ENCODE data around the gene PAX8.
"Not testable (repeated sequence)": the region's sequence is repeated elsewhere in the genome, so short reads cannot be mapped to it uniquely, and the experiment has no call there.

Gene PAX8

DNA sequence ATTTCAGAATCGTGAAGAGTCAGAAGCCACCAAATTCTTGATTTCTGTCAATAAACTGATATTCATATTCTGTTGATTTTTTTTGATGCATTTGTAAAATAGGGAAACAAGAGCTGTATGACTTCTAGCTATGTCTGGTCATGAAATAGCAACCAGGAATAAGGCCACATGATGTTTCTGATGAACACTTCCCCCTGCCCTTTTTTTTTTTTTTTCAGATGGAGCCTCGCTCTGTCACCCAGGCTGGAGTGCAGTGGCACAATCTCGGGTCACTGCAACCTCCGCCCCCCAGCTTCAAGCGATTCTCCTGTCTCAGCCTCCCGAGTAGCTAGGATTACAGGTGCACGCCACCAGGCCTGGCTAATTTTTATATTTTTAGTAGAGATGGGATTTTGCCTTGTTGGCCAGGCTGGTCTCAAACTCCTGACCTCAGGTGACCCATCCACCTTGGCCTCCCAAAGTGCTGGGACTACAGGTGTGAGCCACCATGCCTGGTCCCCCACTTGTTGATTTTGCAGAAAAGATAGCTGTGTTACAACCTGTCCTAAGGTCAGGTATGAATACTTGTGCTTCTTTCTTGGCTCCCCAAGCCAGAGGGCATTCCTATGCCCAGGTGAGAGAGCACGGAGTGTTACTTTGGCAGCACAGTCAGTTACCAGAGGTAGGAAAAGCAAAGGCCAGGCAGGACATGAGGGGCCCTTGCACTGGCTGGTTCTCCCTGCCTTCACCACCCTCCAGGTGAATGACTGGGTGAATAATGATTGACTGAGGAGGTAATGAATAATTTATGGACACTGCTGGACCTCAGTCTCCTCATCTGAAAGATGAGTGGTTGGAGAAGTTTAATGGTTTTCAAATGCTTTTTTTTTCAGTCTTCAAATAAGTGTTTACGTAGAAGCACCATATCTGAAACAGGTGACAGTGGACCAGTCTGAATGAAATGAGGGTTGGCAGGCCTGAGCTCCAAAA, 39.6 kb downstream of the PAX8 start:
- H3K4me1 Mint-ChIP-seq, result peaks cover 20% of the 10 kb centered on the region
- no peak overlapping the region for H3K27ac Mint-ChIP-seq
- H3K27me3 Mint-ChIP-seq, result no peaks in the 10 kb centered on the region
- no peaks in the 10 kb centered on the region for H3K9me3 Mint-ChIP-seq
- no peak for ATAC-seq
- H3K4me3 Mint-ChIP-seq, result no peak overlapping the region
- peaks cover 12% of the 10 kb centered on the region for H3K36me3 Mint-ChIP-seq

DNA sequence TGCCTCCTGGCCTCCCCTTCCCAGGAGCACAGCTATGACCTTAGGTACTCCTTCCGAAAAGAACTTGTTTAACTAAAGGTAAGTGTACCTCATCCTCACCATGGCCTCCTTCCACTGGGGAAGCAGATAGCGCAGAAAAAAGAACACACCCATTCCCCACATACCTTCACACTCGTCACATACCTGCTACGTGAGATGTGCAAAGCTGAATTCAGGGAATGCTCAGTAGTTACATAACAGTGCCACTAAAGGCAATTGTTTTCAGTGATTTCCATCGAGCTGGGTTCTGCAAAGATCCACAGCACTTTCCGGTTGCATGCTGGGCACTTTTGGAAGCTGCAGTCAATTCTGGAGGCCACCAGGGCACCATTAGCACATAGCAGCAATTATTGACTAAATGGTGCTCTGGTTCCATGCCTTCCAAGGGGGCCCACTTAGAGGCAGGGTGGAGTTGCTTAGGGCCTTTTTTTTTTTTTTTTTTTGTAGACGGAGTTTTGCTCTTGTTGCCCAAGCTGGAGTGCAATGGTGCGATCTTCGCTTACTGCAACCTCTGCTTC, 41.0 kb downstream of the PAX8 start:
- no peak overlapping the region for H3K27ac Mint-ChIP-seq
- H3K36me3 Mint-ChIP-seq, result peaks cover 7% of the 10 kb centered on the region
- H3K9me3 Mint-ChIP-seq, result no peaks in the 10 kb centered on the region
- H3K4me3 Mint-ChIP-seq, result no peak overlapping the region
- H3K27me3 Mint-ChIP-seq, result no peaks in the 10 kb centered on the region
- H3K4me1 Mint-ChIP-seq, result peaks cover 20% of the 10 kb centered on the region
- no peak for ATAC-seq

DNA sequence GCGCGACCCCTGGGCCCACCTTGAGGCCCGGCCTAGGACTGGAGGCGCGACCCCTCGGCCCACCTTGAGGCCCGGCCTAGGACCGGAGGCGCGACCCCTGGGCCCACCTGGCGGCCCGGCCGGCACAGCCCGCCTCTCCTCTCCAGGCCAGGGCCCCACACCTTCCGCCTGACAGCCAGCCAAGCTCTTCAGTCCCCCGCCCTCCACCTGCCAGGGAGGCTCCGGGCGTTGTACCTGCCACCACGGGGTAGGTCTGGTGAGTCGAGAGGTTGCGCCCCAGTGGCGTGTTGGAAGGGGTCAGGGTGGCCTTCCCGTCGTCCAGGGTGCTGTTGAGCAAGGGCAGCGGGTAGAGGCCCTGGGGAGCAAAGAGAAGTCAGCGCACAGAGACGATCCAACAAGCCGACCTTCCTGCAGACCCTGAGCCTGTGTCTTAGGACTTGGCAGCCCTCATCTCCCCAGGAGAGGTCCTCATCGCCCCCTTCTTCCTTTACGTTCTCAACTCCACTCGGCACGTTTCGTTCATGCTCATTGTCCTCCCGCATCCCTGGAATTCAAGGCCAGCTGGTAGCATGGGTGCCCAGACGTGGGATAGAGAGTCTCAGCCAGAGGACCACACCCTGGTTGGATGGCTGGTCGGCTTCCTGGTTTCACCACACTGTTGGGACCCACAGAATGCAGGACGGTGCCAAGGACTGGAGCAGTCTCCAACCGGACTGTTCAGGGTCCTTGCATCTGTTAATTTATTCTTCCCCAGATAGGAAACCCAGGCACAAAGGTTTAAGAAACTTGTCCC, 42.2 kb downstream of the PAX8 start:
- Mint-ChIP-seq H3K27ac (peak overlapping the region; percentile 77), H3K9me3 (no peaks in the 10 kb centered on the region), H3K4me1 (peaks cover 20% of the 10 kb centered on the region), H3K27me3 (no peaks in the 10 kb centered on the region), H3K4me3 (peak overlapping the region; percentile 78), H3K36me3 (peaks cover 6% of the 10 kb centered on the region)
- ATAC-seq, result no peak

DNA sequence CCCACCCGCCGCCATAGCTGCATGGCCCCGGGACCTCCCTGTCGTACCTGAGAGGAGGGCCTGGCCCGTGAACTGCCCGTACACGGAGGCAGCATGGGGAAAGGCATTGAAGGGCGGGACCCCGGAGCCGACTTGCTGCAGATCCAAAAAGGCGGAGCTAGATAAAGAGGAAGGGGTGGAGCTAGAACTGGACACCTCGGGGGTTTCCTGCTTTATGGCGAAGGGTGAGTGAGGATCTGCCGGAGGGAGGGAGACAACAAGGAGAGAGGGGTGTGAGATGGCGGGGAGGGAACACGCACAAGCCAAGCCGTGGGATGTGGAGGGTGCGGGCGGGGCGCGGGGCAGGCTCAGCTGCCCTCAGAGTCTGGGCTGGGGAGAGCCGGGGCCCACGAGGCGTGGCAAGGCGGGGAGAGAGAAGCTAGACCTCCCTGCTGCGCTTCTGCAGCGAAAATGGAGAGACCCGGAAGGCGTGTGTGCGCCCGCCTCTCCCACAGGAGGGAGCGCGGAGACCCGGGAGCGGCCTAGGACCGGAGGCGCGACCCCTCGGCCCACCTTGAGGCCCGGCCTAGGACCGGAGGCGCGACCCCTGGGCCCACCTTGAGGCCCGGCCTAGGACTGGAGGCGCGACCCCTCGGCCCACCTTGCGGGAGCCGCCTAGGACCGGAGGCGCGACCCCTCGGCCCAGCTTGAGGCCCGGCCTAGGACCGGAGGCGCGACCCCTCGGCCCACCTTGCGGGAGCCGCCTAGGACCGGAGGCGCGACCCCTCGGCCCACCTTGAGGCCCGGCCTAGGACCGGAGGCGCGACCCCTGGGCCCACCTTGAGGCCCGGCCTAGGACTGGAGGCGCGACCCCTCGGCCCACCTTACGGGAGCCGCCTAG, 43.1 kb downstream of the PAX8 start:
- Mint-ChIP-seq H3K4me3 (peak overlapping the region; percentile 86), H3K27ac (peak overlapping the region; percentile 94), H3K4me1 (peaks cover 20% of the 10 kb centered on the region)
- not testable (repeated sequence) for H3K9me3 Mint-ChIP-seq, H3K27me3 Mint-ChIP-seq, H3K36me3 Mint-ChIP-seq
- peak; percentile 93 for ATAC-seq

DNA sequence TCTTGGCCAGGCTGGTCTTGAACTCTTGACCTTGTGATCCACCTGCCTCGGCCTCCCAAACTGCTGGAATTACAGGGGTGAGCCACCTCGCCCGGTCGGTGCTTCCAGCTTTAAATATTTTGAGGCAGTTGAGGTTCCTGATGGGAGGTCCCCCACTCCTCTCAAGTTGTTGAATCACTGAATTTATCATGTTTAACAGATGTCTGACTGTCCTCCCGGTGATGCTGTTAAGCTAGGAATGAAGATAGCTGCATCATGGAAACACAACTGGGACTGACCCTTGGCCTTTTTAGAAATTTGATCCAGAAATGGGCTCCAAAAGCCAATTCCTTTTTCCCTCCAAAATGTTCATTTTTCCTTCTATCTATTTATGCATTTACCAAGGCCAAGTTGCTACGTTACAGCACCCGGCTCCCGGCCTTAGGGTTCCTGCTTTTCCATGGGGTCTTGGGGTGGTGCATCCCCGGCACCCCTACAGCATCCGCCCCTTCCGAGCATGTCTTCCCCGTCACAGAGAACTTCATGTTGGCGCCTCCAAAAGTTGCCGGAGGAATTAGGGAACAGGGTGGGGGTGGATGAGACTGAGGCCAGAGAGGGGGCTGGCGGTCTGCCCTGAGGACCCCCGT, 43.9 kb downstream of the PAX8 start:
- no peaks in the 10 kb centered on the region for H3K36me3 Mint-ChIP-seq
- H3K9me3 Mint-ChIP-seq, result no peaks in the 10 kb centered on the region
- peak overlapping the region; percentile 86 for H3K4me3 Mint-ChIP-seq
- peak overlapping the region; percentile 94 for H3K27ac Mint-ChIP-seq
- peaks cover 23% of the 10 kb centered on the region for H3K4me1 Mint-ChIP-seq
- peak; percentile 28 for ATAC-seq
- no peaks in the 10 kb centered on the region for H3K27me3 Mint-ChIP-seq

DNA sequence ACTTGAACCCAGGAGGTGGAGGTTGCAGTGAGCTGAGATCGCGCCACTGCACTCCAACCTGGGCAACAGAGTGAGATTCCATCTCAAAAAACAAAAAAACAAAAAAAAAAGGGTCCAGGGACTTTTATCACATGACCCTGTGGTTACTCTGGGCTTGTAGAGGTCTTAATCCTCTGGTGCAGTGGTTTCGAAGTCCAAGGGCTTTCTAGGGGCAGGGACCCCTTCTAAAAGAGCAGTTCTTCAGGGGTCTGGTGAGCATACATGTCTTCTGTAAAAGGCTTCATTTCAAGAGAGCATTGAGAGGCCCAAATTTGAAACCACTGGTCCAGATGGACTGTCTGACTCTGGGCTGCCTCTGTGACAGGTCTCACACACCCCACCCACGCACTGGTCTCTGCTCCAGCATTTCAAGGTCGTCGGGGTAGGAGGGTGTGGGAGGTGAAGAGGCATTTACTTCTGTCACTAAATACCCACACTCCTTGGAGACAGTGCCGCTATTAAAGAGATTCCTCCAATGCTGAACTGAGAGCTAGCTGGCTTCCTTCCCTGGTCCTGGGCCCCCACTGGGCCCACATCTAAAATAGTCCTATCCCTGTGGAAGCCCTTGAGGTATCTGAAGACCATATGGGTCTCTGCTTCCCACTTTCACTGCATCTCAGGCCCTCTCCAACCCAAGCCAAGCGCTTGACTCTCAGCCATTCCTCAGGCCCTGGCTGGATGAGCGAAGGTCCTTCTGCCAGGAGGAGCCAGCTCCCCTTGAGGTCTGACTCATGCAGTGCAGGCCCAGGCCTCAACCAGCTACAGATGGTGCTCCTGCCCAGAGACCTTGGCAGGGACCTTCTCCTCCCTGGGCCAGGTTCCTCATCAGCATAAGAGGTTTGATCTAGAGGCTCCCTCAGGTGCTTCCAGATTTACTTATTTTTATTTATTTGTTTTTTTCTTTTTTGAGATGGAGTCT, 44.8 kb downstream of the PAX8 start:
- H3K27me3 Mint-ChIP-seq, result no peaks in the 10 kb centered on the region
- no peaks in the 10 kb centered on the region for H3K36me3 Mint-ChIP-seq
- ATAC-seq, result no peak
- H3K4me1 Mint-ChIP-seq, result peaks cover 23% of the 10 kb centered on the region
- H3K9me3 Mint-ChIP-seq, result no peaks in the 10 kb centered on the region
- H3K27ac Mint-ChIP-seq, result no peak overlapping the region
- H3K4me3 Mint-ChIP-seq, result peak overlapping the region; percentile 11

DNA sequence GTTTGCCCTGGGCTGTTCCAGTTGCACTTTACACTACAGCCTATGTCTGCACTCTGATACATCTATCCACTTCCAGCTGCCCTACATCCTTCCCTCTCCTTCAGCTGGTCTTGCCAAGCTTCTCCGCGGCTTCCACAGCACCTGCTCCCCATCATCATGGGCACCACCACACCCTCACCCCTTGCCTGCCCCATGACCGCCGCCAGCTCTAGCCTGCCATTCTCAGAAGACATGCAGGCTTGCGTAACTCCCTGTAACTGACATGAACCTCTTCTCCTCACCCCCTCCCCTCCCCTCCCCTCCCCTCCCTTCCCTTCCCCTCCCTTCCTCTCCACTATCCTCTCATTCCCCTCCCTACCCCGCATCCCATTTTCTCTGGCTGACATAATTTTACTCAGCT, 46.0 kb downstream of the PAX8 start:
- no peak overlapping the region for H3K4me3 Mint-ChIP-seq
- H3K4me1 Mint-ChIP-seq, result peaks cover 23% of the 10 kb centered on the region
- ATAC-seq, result no peak
- H3K27me3 Mint-ChIP-seq, result no peaks in the 10 kb centered on the region
- no peaks in the 10 kb centered on the region for H3K9me3 Mint-ChIP-seq
- H3K36me3 Mint-ChIP-seq, result no peaks in the 10 kb centered on the region
- no peak overlapping the region for H3K27ac Mint-ChIP-seq

DNA sequence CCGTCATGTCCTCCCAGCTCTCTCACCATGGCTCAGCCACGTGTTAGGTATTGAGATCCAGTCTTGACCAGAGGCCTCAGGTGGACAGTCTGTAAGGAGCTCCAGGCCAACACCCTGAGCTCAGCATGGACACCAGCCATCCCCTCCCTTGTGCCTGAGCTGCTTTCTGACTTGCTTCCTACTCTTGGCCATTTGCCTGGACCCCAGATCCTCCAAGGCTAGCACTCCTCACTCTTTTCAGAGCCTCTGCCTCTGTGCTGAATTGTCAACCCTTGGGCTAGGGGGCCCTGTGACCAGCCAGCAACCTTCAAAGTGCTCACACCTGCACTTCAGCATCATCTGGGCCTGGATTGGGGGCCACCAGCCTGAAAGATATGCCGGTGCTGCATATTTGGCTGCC, 46.6 kb downstream of the PAX8 start:
- H3K9me3 Mint-ChIP-seq, result no peaks in the 10 kb centered on the region
- no peaks in the 10 kb centered on the region for H3K27me3 Mint-ChIP-seq
- peaks cover 23% of the 10 kb centered on the region for H3K4me1 Mint-ChIP-seq
- H3K27ac Mint-ChIP-seq, result no peak overlapping the region
- H3K4me3 Mint-ChIP-seq, result no peak overlapping the region
- ATAC-seq, result no peak
- H3K36me3 Mint-ChIP-seq, result no peaks in the 10 kb centered on the region

DNA sequence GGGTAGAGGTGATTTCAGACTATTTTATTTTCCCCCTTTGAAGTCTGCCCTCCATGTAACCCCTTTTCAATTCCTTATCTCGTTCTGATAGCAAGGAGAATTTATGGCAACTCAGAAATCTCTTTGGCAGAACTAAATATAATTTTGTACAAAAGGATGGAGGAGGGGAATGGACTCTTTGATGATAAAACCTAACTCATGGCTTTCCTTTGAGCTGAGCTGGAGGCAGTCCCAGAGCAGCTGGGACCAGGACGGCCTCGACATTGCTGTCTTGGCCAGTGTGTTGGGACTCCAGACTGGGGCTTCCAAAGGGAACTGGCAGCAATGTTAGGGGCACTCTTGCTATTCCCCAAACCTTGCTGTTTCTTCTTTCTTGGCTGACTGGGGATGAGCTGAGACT, 47.7 kb downstream of the PAX8 start:
- H3K36me3 Mint-ChIP-seq, result no peaks in the 10 kb centered on the region
- H3K4me1 Mint-ChIP-seq, result peaks cover 16% of the 10 kb centered on the region
- no peaks in the 10 kb centered on the region for H3K27me3 Mint-ChIP-seq
- no peak overlapping the region for H3K4me3 Mint-ChIP-seq
- H3K27ac Mint-ChIP-seq, result no peak overlapping the region
- ATAC-seq, result no peak
- H3K9me3 Mint-ChIP-seq, result no peaks in the 10 kb centered on the region

DNA sequence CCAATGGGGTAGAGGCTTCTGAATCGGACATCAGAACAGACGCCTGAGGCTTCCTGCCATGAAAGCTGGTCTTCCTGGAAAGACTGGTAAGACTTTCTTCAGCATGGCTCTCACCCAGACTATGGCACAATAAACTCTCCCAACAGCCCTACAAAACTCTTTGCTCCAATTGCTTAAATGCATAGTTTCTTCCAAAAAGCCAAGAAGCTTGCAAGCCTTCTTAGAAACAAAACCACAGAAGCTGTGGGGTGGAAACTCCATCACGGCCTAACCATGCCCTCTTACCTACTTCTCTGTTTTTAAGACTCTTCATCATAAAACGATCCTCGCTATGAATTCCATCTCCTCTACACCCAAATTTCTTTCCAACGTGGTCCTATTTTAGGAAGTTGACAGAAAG, 48.2 kb downstream of the PAX8 start:
- Mint-ChIP-seq H3K9me3 (no peaks in the 10 kb centered on the region), H3K27ac (no peak overlapping the region), H3K27me3 (no peaks in the 10 kb centered on the region), H3K36me3 (no peaks in the 10 kb centered on the region), H3K4me3 (no peak overlapping the region), H3K4me1 (peaks cover 16% of the 10 kb centered on the region)
- ATAC-seq, result no peak

DNA sequence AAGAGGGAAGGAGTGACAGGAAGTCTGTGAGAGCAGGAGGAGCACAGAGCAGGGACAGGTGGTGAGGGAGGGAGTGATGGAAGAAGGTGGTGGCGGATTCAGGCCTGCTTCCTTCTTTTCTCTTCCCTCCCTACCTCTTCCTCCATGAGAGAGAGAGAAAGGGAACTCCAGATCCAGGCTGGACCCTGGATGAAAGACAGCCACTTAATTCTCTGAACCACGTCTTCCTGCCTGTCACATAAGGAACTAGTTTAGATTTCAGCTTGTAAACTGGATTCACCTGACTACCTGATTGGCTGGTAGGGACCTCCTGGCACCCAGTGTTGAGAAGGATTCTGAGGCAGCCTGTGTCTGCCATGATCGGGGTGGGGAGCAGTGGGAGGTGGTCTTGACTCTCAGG, 48.9 kb downstream of the PAX8 start:
- Mint-ChIP-seq H3K4me1 (peaks cover 12% of the 10 kb centered on the region), H3K36me3 (no peaks in the 10 kb centered on the region), H3K4me3 (no peak overlapping the region), H3K27ac (no peak overlapping the region), H3K27me3 (no peaks in the 10 kb centered on the region), H3K9me3 (no peaks in the 10 kb centered on the region)
- ATAC-seq, result no peak

DNA sequence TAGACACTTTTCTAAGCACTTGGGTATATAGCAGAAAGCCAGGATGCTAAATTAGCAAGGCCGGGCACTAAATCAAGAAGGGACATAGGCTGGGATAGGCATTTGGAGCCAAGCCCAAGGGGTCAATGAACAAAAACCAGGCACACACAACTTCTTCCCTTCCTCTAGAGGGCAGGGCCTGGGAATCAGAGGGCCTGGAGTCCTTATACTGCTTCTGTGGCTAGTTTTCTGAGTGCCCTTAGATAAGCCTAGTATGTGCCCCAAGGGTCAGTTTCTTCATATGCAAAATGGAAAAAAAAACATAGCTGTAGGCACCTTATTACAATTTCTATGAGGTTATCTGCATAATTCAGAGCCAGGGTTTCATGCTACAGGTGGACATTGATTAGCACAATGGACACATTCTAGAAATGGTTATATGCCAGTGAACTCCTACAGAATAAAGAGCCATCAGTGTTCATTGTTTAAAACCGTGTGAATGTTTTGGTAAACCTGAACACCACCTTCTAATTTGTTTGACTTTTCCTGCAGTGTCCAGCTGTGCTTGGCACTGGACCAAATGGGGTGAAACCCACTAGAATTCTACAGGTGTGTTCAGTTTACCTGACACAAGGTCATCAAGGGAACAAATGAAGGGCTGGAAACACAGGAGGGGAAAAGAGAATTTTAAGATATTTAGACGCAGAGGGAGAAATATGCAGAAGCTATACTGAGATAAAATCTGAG, 49.6 kb downstream of the PAX8 start:
- no peaks in the 10 kb centered on the region for H3K9me3 Mint-ChIP-seq
- no peak overlapping the region for H3K4me3 Mint-ChIP-seq
- H3K27me3 Mint-ChIP-seq, result no peaks in the 10 kb centered on the region
- no peak overlapping the region for H3K27ac Mint-ChIP-seq
- no peak for ATAC-seq
- no peaks in the 10 kb centered on the region for H3K36me3 Mint-ChIP-seq
- peaks cover 11% of the 10 kb centered on the region for H3K4me1 Mint-ChIP-seq

DNA sequence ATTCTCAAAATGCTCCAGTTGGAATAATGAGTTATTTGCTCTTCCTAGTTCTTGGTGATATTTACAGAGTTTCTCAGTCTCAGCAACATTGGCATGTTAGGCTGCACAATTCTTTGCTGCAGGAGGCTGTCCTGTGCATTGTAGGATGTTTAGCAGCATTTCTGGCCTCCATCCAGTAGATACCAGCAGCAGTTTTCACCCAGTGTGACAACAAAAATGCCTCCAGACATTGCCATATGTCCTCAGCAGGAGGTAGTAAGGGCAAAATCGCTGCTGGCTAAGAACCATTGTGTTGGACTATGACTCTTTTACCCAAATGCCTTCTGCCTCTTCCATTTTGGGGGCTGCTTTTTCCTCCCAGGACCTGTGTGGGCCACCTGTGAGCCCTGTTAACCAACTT, 50.4 kb downstream of the PAX8 start:
- H3K27ac Mint-ChIP-seq, result no peak overlapping the region
- H3K4me1 Mint-ChIP-seq, result peaks cover 11% of the 10 kb centered on the region

More for the DNA sequence above, 50.4 kb downstream of the PAX8 start:
- Mint-ChIP-seq H3K27me3 (no peaks in the 10 kb centered on the region), H3K36me3 (no peaks in the 10 kb centered on the region), H3K4me3 (no peak overlapping the region), H3K9me3 (no peaks in the 10 kb centered on the region)
- ATAC-seq, result no peak

Measured in stimulated activated memory B cell treated with anti-CD40 and anti-IgM and Interleukin-4, amounts not matched to agents 10 μg/mL and 1 μg/mL and 100 μg/mL, for 72 hours (primary cell).